ENCODE measurements around the gene PAQR8.

Gene PAQR8

GRCh38 chr6:52345311-52345710, 16.6 kb upstream of the PAQR8 start:
- H3K27ac ChIP-seq, result no peak overlapping the region
- CTCF ChIA-PET, result no interaction called here
- POLR2A ChIA-PET (ENCODE audit: low non-redundant PET), result no interaction called here
- no peak for DNase-seq (ENCODE audit: low spot score)
- no peak for TF ChIP-seq CTCF (conservative IDR thresholded peaks at IDR 0.05; ENCODE audit: low read depth)

DNA sequence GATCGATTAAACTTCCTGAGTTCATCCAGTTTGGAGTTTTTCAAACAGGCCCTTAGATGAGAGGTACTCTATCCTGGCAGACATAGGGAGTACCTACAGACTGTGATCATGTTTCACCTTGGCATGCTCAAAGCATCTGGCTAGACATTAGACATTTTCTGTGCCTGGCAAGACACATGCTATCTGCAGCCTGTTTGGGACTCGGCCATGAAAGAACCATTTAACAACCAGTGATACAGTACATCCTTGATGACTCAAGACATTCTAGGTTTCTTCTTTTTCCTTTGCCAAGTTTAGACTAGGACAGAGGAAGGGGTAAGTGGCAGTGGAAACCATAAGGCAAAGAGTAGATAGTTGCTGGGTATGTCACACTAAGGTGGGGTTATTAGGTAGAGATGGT, 15.4 kb upstream of the PAQR8 start:
- ChIA-PET POLR2A (ENCODE audit: low non-redundant PET) (no interaction called here), CTCF (no interaction called here)
- no peak for TF ChIP-seq CTCF (conservative IDR thresholded peaks at IDR 0.05; ENCODE audit: low read depth)
- no peak for DNase-seq (ENCODE audit: low spot score)
- no peak overlapping the region for H3K27ac ChIP-seq

DNA sequence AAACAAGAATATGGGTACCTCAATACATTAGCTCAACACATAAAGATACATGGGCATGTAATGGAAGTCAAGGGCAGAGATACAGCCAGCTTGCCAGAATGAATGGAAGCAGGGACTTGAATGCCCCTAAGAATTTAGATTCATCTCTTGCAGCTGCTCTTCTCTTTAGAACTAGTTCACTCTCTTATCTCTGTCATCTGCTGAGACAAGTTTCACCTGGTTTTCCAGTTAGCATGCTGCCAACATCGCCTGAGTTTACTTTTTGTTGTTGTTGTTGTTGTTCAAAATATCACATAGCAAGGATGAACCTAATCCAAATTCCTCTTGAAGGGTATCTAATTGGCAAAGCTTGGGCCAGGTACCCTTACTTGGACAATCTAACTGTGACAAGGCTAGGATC, 14.1 kb upstream of the PAQR8 start:
- DNase-seq (ENCODE audit: low spot score), result no peak
- no peak for TF ChIP-seq CTCF (conservative IDR thresholded peaks at IDR 0.05; ENCODE audit: low read depth)
- POLR2A ChIA-PET (ENCODE audit: low non-redundant PET), result no interaction called here
- H3K27ac ChIP-seq, result no peak overlapping the region
- CTCF ChIA-PET, result interaction anchor here (0.7 to 0.8 kb wide), 2 partner anchors 10 to 42 kb away, joined by 3 to 4 read pairs; no protein-coding TSS in a partner anchor

DNA sequence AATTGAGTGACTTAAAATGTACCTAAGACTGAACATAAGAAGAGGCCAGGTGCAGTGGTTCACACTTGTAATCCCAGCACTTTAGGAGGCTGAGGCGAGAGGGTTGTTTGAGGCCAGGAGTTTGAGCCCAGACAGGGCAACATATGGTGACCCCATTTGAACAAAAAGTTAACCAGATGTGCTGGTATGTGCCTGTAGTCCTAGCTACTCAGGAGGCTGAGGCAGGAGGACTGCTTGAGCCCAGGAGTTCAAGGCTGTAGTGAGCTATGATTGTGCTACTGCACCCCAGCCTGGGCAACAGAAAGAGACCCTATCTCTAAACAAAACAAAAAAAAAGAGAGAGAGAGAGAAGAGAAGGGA, 10.1 kb upstream of the PAQR8 start:
- no peak for TF ChIP-seq CTCF (conservative IDR thresholded peaks at IDR 0.05; ENCODE audit: low read depth)
- H3K27ac ChIP-seq, result peak overlapping the region; percentile 57
- POLR2A ChIA-PET (ENCODE audit: low non-redundant PET), result interaction anchor here (1.0 kb wide), 1 partner anchor 67 kb away, joined by 4 read pairs; the partner anchor contains the start of gene MCM3

GRCh38 chr6:52352239-52353018, 9.5 kb upstream of the PAQR8 start:
- peak; percentile 82 for DNase-seq (ENCODE audit: low spot score)
- no peak for TF ChIP-seq CTCF (conservative IDR thresholded peaks at IDR 0.05; ENCODE audit: low read depth)
- H3K27ac ChIP-seq, result peak overlapping the region; percentile 57
- POLR2A ChIA-PET (ENCODE audit: low non-redundant PET), result interaction anchor here (1.0 kb wide), 1 partner anchor 68 kb away, joined by 4 read pairs; the partner anchor contains the start of gene MCM3
- CTCF ChIA-PET, result no interaction called here

More for the DNA sequence above, 10.1 kb upstream of the PAQR8 start:
- no peak for DNase-seq (ENCODE audit: low spot score)
- CTCF ChIA-PET, result interaction anchor here (0.7 kb wide), 1 partner anchor 9 kb away, joined by 3 read pairs; no protein-coding TSS in a partner anchor

- no peak for DNase-seq (ENCODE audit: low spot score)
- no peak for TF ChIP-seq CTCF (conservative IDR thresholded peaks at IDR 0.05; ENCODE audit: low read depth)
- ChIA-PET POLR2A (ENCODE audit: low non-redundant PET) (no interaction called here), CTCF (interaction anchor here (0.7 kb wide), 1 partner anchor 15 kb away, joined by 3 read pairs; no protein-coding TSS in a partner anchor)
- H3K27ac ChIP-seq, result no peak overlapping the region
Observed at GRCh38 chr6:52356017-52356416, 5.9 kb upstream of the PAQR8 start.

All from RWPE1 (cell line).